Measurements from ENCODE around the gene ESF1. TPM values are rescaled to one million over a fixed set of nuclear protein-coding genes. Genes with fewer than 3 reads are reported as not detected.

ESF1 gene
- total and polyA plus RNA-seq, 10 of the 15 experiments (the other 5 are each of a cell fraction or from before 2014, with no cell fraction given): 9.2 to 36.2 (median 18.4) TPM

DNA sequence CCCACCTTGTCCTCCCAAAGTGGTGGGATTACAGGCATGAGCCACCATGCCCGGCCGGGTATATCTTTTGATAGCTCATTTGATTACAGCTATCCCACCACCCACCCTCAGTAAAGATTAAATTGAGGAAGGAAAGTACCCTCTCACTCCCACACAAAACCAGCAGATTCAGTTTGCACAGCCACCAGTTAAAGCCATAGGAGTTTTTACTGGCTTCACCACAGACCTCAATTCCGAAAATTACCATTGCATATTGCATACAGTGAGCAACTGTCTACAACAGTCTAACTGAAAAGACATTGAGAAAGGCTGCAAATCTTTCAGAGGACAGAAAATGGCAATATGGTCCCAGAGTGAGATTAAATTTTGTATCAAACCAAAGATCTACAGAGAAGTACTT lies 34.9 kb downstream of the ESF1 start:
- Histone ChIP-seq H2AFZ (ENCODE audit: control insufficient read depth, low read depth, low read length) (no peak overlapping the region), H3K27ac (ENCODE audit: control insufficient read depth, insufficient read depth) (no peak overlapping the region), H3K4me1 (ENCODE audit: control insufficient read depth, insufficient read depth, low read length) (no peaks in the 10 kb centered on the region), H3K27me3 (replicated peaks in 1 of 2; ENCODE audit: control insufficient read depth in 2 of 2, insufficient read depth in 2 of 2, low read length in 1 of 2) (no peaks in the 10 kb centered on the region), H3K9me3 (replicated peaks; ENCODE audit: control insufficient read depth, insufficient read depth, low read length) (no peaks in the 10 kb centered on the region), H3K36me3 (ENCODE audit: control insufficient read depth in 2 of 2, insufficient read depth in 2 of 2, low read length in 1 of 2) (peaks cover 0 to 2% of the 10 kb centered on the region in 2 experiments; a peak in 2 of 4 replicates), H3K4me3 (no peak overlapping the region), H4K20me1 (ENCODE audit: control insufficient read depth, insufficient read depth) (no peaks in the 10 kb centered on the region), H3K9ac (ENCODE audit: control insufficient read depth, insufficient read depth, low read length) (no peak overlapping the region), H3K4me2 (ENCODE audit: control insufficient read depth, insufficient read depth) (no peak overlapping the region), H3K79me2 (ENCODE audit: control insufficient read depth, insufficient read depth, low read length) (no peaks in the 10 kb centered on the region)
- RAD21 ChIA-PET (ENCODE audit: unreplicated experiment): no interaction called here
- FAIRE-seq (no peak), DNase-seq (ENCODE audit: low read depth, low spot score) (no peak), ATAC-seq (no peak)
- 96% methylated on average over 3 of the region's 3 CpGs for WGBS (ENCODE audit: insufficient coverage, insufficient replicate concordance, low lambda C conversion rate, missing lambda C conversion rate)
- CTCF ChIA-PET: no interaction called here
- POLR2A ChIA-PET: interaction anchor here (0.6 kb wide), 1 partner anchor 180 kb away, joined by 5 read pairs; no protein-coding TSS in a partner anchor
- in situ Hi-C loops (cut with MboI): no loop called here
- SMC1A ChIA-PET (ENCODE audit: uncharacterized antibody, unreplicated experiment): no interaction called here
- no peak for TF ChIP-seq TCF3 (IDR thresholded peaks at IDR 0.05; ENCODE audit: borderline replicate concordance, insufficient read depth, low read depth, low read length)
- TF ChIP-seq RAD21 (IDR thresholded peaks at IDR 0.05; ENCODE audit: insufficient read depth, low read depth, low read length): no peak
- no peak for TF ChIP-seq ZNF622 (IDR thresholded peaks at IDR 0.05)
- TF ChIP-seq FOXK2 (IDR thresholded peaks at IDR 0.05): no peak
- TF ChIP-seq HDAC2 (IDR thresholded peaks at IDR 0.05): no peak
- TF ChIP-seq CBFB (IDR thresholded peaks at IDR 0.05; ENCODE audit: low read depth): no peak
- no peak for TF ChIP-seq IKZF2 (IDR thresholded peaks at IDR 0.05)
- TF ChIP-seq, protein P1, sequence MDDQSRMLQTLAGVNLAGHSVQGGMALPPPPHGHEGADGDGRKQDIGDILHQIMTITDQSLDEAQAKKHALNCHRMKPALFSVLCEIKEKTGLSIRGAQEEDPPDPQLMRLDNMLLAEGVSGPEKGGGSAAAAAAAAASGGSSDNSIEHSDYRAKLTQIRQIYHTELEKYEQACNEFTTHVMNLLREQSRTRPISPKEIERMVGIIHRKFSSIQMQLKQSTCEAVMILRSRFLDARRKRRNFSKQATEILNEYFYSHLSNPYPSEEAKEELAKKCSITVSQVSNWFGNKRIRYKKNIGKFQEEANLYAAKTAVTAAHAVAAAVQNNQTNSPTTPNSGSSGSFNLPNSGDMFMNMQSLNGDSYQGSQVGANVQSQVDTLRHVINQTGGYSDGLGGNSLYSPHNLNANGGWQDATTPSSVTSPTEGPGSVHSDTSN (IDR thresholded peaks at IDR 0.05; ENCODE audit: insufficient replicate concordance, low read depth, low read length): no peak
- TF ChIP-seq CHD2 (IDR thresholded peaks at IDR 0.05; ENCODE audit: borderline replicate concordance, low read depth, low read length): no peak
- TF ChIP-seq BACH1 (IDR thresholded peaks at IDR 0.05; ENCODE audit: borderline replicate concordance): no peak
- TF ChIP-seq, protein P2, sequence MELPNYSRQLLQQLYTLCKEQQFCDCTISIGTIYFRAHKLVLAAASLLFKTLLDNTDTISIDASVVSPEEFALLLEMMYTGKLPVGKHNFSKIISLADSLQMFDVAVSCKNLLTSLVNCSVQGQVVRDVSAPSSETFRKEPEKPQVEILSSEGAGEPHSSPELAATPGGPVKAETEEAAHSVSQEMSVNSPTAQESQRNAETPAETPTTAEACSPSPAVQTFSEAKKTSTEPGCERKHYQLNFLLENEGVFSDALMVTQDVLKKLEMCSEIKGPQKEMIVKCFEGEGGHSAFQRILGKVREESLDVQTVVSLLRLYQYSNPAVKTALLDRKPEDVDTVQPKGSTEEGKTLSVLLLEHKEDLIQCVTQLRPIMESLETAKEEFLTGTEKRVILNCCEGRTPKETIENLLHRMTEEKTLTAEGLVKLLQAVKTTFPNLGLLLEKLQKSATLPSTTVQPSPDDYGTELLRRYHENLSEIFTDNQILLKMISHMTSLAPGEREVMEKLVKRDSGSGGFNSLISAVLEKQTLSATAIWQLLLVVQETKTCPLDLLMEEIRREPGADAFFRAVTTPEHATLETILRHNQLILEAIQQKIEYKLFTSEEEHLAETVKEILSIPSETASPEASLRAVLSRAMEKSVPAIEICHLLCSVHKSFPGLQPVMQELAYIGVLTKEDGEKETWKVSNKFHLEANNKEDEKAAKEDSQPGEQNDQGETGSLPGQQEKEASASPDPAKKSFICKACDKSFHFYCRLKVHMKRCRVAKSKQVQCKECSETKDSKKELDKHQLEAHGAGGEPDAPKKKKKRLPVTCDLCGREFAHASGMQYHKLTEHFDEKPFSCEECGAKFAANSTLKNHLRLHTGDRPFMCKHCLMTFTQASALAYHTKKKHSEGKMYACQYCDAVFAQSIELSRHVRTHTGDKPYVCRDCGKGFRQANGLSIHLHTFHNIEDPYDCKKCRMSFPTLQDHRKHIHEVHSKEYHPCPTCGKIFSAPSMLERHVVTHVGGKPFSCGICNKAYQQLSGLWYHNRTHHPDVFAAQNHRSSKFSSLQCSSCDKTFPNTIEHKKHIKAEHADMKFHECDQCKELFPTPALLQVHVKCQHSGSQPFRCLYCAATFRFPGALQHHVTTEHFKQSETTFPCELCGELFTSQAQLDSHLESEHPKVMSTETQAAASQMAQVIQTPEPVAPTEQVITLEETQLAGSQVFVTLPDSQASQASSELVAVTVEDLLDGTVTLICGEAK (IDR thresholded peaks at IDR 0.05; ENCODE audit: borderline replicate concordance): no peak
- no peak for TF ChIP-seq NFXL1 (IDR thresholded peaks at IDR 0.05; ENCODE audit: borderline replicate concordance)
- intact Hi-C loops (cut with micrococcal nuclease; ENCODE audit: unreplicated experiment): no loop called here
- no TSS peak for BruUV-seq (replicated peaks)

All from GM12878 (cell line).